HTERT RPE-1 (cell line): ENCODE results near the gene SCAF1.

Experiments used
- in situ Hi-C: fragments of 300-500 bp; cut with MboI; formaldehyde crosslinking; loops from 4 replicates; pipeline ENCODE4 v1.14.3; 2020; ENCODE audit warnings: low sequenced_read_pairs

Gene SCAF1

GRCh38 chr19:49684251-49684982, 42.4 kb downstream of the SCAF1 start:
- in situ Hi-C loops = no loop called here

- in situ Hi-C loops = no loop called here
Observed at GRCh38 chr19:49684983-49685553, 43.1 kb downstream of the SCAF1 start.

- in situ Hi-C loops = no loop called here
Observed at GRCh38 chr19:49685845-49686332, 43.9 kb downstream of the SCAF1 start.

DNA sequence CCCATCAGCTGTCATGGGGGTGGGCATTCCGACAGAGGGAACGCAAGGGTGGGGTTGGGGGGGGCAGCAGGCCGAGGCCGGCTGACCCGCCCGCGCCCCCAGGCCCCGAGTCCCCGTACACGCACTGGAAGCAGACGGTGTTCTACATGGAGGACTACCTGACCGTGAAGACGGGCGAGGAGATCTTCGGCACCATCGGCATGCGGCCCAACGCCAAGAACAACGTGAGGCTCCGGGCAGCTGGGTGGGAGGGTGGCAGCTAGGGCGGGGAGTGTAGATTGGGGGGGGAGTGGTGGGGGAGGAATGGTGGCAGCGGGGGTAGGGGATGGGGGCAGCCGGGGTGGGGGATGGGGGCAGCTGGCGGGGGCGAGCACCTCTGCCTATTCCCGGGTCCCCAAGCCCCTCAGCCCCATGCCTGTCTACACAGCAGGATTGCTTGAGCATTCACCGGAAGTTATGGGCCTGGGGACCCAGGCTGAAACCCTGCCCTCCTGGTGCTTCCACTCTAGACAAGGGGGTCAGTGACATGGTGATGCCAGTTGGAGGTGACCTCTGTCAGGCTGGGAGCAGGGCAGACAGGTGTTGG, 44.6 kb downstream of the SCAF1 start:
- in situ Hi-C loops = no loop called here

GRCh38 chr19:49687150-49687549, 45.1 kb downstream of the SCAF1 start:
- in situ Hi-C loops = no loop called here

DNA sequence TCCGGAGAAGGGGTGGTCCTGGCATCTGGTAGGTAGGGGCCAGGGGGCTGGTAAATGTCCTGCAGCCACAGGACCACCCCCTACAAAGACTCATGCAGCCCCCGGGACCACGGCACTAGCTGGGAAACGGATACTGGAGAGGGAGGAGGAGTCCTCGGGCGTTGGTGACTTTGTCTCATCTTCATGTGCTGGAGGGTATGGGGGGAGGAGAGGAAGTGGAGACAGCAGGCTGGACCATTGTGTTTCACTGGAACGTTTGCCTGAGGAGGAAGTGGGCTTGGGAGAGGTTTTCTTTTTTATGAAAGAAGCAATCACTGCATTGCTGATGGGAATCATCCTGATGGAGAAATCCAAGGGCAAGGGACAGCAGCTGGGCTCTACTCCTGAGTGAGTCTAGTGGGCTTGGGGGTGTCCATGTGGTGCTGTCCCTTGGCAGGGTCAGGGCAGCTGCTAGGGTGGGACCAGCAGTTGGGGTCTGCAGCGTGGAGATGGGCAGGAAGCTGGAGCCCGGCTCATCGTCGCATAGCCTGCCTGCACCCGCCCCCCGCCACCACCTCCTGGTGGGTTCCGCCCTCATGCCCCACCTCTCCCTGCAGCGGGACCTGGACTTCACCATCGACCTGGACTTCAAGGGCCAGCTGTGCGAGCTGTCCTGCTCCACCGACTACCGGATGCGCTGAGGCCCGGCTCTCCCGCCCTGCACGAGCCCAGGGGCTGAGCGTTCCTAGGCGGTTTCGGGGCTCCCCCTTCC, 45.7 kb downstream of the SCAF1 start:
- in situ Hi-C loops = no loop called here

GRCh38 chr19:49688531-49689132, 46.6 kb downstream of the SCAF1 start:
- in situ Hi-C loops = no loop called here

DNA sequence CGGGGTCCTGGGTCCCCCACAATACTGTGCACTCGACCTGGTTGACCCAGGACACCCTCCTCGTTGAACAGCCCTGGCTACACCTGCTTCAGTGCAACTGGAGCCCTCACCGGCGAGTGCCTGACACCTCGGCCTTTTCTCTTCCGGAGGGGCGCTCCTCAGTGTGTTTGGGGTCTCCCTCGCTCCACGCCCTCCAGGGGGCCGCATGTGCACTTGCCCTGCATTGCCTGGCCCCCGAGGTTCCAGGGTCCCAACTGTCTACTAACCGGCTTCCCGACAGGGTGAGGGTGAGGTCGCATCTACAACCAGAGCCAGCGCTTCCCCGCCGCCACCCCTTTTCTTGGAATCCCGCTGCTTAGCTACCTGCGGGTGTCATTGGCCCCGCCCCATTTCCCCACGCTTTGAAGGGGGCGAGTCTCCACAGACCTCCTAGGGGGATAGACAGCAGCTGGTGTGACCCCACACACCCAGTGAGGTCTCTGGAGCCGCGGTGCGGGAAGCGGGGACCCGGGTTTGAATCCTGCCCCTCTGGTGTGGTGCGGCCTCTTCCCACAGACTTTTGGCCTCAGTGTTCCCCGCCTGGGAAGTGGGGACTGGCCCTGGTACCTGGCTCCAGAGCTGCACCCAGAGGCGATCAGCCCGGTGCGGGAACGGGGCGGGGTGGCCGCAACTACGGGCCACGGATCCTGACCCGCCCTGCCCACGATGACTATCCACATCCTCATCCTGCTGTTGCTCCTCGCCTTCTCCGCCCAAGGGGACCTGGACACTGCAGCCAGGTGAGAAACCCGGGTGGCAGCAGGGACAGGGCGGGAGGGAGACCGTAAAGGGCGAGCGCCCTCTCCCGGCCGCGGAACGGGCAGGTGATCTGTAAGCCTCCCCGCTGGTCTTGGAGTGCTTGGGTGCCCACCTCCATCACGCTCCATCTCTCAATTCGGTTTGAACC, 47.4 kb downstream of the SCAF1 start, which contains the start of gene ADM5:
Gene ADM5 (plus strand): TSS at position 462 of the 946 bp plus-strand sequence. CDS start 244 bp downstream, at position 706.
- in situ Hi-C loops = no loop called here

DNA sequence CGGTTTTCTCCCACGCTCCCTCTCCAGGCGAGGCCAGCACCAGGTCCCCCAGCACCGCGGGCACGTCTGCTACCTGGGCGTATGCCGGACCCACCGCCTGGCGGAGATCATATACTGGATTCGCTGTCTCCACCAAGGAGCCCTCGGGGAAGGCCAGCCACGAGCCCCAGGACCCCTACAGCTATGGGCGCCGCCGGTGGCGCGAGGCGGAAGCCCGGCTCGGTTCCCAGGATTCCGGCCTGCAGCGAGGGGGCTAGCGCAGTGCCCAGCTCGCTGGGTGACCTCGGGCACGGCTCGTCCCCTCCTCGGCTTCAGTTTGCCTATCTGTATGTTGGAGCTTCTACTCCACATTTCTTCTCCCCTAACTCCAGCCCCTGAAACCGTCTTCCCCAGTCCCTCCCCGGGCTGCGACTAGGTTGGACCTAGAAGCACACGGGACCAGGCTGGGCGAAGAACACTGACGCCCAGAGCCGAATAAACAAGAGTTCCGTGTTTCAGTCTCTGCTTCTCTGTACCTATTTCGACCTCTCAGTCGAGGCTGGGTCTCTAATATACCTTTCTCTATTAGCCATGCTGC, 48.2 kb downstream of the SCAF1 start:
- in situ Hi-C loops = no loop called here

GRCh38 chr19:49690656-49691242, 48.7 kb downstream of the SCAF1 start, which contains the start of gene CPT1C:
Gene CPT1C (plus strand): TSS chr19:49691116. CDS start chr19:49692253, 1,137 bp downstream.
- in situ Hi-C loops = no loop called here

DNA sequence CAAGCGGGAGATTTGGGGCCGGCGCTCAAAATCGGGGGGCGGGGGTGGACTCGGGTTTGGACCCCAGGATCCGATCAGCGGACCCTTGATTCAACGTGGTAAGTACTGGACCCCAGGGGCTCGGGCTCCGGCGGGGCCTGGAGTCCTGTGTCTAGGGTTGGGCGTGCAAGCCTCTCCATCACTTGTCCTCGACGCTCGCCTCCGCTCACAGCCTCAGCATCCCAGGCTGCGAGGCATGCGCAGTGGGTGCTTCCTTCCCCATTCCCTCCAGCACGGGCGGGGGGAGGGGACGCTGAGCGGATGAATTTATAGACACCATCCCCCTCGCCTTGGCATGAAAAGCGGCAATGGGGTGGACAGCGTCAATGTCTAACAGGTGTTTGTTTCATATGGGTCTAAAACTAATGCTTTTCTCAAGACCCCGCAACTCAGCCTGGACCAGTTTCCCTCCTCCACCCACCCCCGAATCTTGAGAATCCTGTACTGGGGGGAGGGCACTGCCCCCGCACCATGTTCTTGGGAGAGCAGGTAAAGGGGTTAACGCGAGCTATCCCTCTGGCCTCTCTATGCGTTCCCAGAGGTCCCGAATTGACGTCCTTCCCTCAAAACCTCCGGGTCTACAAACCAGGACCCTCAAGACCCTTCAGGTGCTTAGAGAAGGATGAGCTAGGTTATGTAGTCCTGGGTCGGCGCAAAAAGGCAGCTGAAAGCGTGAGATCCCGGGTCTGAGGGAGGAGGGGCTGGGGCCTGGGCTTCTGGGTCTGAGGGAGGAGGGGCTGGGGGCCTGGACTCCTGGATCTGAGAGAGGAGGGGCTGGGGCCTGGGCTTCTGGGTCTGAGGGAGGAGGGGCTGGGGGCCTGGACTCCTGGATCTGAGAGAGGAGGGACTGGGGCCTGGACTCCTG, 49.5 kb downstream of the SCAF1 start:
- in situ Hi-C loops = no loop called here

DNA sequence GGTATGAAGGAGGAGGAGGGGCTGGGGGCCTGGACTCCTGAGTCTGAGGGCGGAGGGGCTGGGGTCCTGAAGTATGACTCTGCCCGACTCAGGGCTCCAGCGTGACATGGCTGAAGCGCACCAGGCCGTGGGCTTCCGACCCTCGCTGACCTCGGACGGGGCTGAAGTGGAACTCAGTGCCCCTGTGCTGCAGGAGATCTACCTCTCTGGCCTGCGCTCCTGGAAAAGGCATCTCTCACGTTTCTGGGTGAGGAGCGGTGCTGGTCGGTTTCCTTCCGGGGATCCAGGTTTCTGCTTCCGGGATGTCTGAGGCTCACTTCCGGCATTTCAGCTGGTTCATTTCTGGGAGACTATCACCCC, 50.1 kb downstream of the SCAF1 start:
- in situ Hi-C loops = no loop called here

DNA sequence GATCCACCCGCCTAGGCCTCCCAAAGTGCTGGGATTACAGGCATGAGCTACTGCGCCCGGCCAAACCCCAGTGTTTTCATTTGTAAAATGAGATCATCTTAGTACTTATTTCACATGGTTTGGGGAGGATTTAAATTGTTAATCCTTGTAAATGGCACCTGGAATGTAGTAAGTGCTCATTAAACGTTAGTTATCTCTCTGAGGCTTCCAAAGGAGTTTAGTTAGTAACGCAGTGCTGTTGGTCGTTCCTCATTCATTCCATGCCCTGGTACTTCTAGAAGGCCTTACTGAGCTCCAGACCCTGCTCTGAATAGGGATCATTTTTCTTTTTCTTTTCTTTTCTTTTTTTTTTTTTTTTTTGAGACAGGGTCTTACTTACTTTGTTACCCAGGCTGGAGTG, 54.1 kb downstream of the SCAF1 start:
- in situ Hi-C loops = no loop called here

- in situ Hi-C loops = no loop called here
Observed at GRCh38 chr19:49696865-49697264, 54.9 kb downstream of the SCAF1 start.

DNA sequence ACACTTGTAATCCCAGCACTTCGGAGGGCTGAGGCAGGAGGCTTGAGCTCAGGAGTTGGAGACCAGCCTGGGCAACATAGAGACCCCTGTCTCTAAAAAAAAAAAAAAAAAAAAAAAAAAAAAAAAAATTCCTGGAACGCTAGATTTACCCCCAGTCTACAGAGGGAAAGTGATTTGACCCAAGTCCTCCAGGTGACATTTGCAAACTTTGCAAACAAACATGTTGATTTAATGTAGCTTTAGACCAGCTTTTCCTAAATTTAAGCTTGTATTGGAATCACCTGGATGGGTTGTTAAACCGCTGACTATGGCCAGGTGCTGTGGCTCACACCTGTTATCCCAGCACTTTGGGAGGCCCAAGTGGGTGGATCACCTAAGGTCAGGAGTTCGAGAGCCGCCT, 57.4 kb downstream of the SCAF1 start:
- in situ Hi-C loops = no loop called here

DNA sequence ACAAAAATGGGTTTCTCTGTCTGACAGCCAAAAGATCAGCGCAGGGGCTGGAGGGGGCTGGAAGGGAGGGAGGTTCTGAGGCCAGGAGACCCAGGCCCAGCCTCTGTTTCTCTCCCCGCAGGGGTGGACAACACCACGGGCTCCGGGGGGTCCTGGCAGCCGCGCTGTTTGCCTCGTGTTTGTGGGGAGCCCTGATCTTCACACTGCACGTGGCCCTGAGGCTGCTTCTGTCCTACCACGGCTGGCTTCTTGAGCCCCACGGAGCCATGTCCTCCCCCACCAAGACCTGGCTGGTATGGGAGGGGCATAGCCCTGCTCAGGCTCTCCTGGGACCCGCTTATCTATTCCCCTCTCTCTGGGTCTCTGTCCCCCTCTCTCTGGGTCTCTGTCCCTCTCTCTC, 58.6 kb downstream of the SCAF1 start:
- in situ Hi-C loops = no loop called here

- in situ Hi-C loops = no loop called here
Observed at GRCh38 chr19:49701271-49701786, 59.3 kb downstream of the SCAF1 start.
